Activated T-helper 17 cell treated with anti-CD3 and anti-CD28 coated beads, Interleukin-2, amount 50 U/mL, for 72 hours (primary cell): ENCODE data around the gene ZNF565. TPM values are rescaled to one million over a fixed set of nuclear protein-coding genes. Genes with fewer than 3 reads are reported as not detected.
"Not testable (repeated sequence)": the region's sequence is repeated elsewhere in the genome, so short reads cannot be mapped to it uniquely, and the experiment has no call there.

Experiments
- ATAC-seq: fragments of 150-1000 bp; cut with Tn5 transposase; replicated peaks from 2 replicates; pipeline ENCODE4 v1.10.0; 2021; ENCODE audit warnings: mild to moderate bottlenecking, moderate library complexity
- H3K27ac Mint-ChIP-seq: one replicate; pipeline ENCODE4 v1.8.0; 2022; ENCODE audit warnings: mixed read lengths
- H3K27me3 Mint-ChIP-seq: one replicate; pipeline ENCODE4 v1.8.0; 2022; ENCODE audit warnings: mixed read lengths
- H3K36me3 Mint-ChIP-seq: one replicate; pipeline ENCODE4 v1.8.0; 2022; ENCODE audit warnings: low read depth, mild to moderate bottlenecking, mixed read lengths
- H3K4me1 Mint-ChIP-seq: one replicate; pipeline ENCODE4 v1.8.0; 2022; ENCODE audit warnings: mixed read lengths
- H3K4me3 Mint-ChIP-seq: one replicate; pipeline ENCODE4 v1.8.0; 2022; ENCODE audit warnings: mild to moderate bottlenecking, mixed read lengths
- H3K9me3 Mint-ChIP-seq: one replicate; pipeline ENCODE4 v1.8.0; 2022; ENCODE audit warnings: mixed read lengths
- total RNA-seq, 2 donors: library from RNA; stranded (reverse); gene quantifications; one replicate each; pipeline ENCODE4 v1.2.3, GENCODE V29; 2022

The ZNF565 gene
- total RNA-seq, 2 donors from 2014 or later = 3.0 to 6.5 TPM

GRCh38 chr19:36236304-36236945 lies 22.0 kb upstream of the ZNF565 start:
- no peaks in the 10 kb centered on the region for H3K27me3 Mint-ChIP-seq
- peaks cover 21% of the 10 kb centered on the region for H3K9me3 Mint-ChIP-seq
- H3K4me1 Mint-ChIP-seq = no peaks in the 10 kb centered on the region
- H3K4me3 Mint-ChIP-seq = no peak overlapping the region
- ATAC-seq = no peak
- H3K27ac Mint-ChIP-seq = no peak overlapping the region
- H3K36me3 Mint-ChIP-seq = peaks cover 81% of the 10 kb centered on the region

DNA sequence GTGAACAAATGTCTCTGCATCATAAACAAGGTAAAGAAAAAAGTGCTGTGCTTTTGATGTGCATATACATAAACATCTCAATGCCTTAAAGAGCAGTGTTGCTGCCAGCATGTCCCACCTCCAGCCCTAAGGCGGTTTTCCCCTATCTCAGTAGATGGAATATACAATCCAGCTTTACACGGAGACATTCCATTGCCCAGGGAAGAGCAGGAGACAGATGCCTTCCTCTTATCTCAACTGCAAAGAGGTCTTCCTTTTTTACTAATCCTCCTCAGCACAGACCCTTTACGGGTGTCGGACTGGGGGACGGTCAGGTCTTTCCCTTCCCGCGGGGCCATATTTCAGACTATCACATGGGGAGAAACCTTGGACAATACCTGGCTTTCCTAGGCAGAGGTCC lies 19.2 kb upstream of the ZNF565 start:
- ATAC-seq, H3K4me3 Mint-ChIP-seq, H3K27me3 Mint-ChIP-seq, H3K27ac Mint-ChIP-seq, H3K4me1 Mint-ChIP-seq: not testable (repeated sequence)
- peaks cover 98% of the 10 kb centered on the region for H3K36me3 Mint-ChIP-seq
- H3K9me3 Mint-ChIP-seq = peaks cover 30% of the 10 kb centered on the region

- H3K36me3 Mint-ChIP-seq = peaks cover 100% of the 10 kb centered on the region
- peak overlapping the region; percentile 45 for H3K4me3 Mint-ChIP-seq
- H3K27ac Mint-ChIP-seq = peak overlapping the region; percentile 3
- peak; percentile 50 for ATAC-seq
- no peaks in the 10 kb centered on the region for H3K27me3 Mint-ChIP-seq
- peaks cover 19% of the 10 kb centered on the region for H3K9me3 Mint-ChIP-seq
- H3K4me1 Mint-ChIP-seq = peaks cover 22% of the 10 kb centered on the region
These were observed 10.9 kb upstream of the ZNF565 start for GRCh38 chr19:36225219-36225892.

DNA sequence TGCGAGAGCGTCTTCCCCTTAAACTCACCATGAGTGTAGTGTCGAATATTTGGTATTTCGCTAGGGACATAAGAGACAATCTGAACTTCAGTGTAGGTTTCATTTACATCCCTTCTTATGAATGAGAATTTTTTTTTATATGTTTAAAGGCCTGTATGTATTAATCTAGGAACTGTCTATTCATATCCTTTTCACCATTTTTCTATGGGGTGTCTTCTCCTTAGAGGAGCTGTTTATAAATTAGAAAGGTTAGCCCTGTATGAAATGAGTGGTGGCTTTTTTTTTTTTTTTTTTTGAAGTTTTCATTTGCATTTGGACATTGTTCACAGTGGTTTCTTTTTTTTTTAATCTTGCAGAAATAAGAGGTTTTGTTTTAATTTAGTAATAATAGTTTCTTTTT lies 8.0 kb upstream of the ZNF565 start:
- peaks cover 97% of the 10 kb centered on the region for H3K36me3 Mint-ChIP-seq
- H3K27me3 Mint-ChIP-seq = no peaks in the 10 kb centered on the region
- H3K9me3 Mint-ChIP-seq = peaks cover 4% of the 10 kb centered on the region
- H3K4me3 Mint-ChIP-seq = no peak overlapping the region
- no peak overlapping the region for H3K27ac Mint-ChIP-seq
- no peak for ATAC-seq
- H3K4me1 Mint-ChIP-seq = peaks cover 18% of the 10 kb centered on the region

DNA sequence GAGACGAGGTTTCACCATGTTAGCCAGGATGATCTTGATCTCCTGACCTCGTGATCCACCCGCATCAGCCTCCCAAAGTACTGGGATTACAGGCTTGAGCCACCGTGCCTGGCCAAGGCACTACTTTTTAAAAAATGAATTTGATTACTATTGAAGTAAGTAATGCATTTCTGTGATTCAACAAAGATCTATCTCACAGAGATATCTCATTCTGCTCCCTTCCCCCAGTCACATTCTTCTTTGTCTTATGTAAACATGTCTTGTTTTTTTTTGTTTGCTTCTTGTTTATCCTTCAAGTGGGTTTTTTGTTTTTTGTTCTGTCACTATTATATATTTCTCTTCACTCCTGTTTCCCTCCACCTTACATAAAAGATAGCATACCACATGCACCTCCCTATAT lies 7.0 kb upstream of the ZNF565 start:
- no peak overlapping the region for H3K27ac Mint-ChIP-seq
- H3K36me3 Mint-ChIP-seq = peaks cover 93% of the 10 kb centered on the region
- ATAC-seq = no peak
- H3K4me3 Mint-ChIP-seq = no peak overlapping the region
- H3K9me3 Mint-ChIP-seq = peaks cover 4% of the 10 kb centered on the region
- H3K4me1 Mint-ChIP-seq = peaks cover 23% of the 10 kb centered on the region
- H3K27me3 Mint-ChIP-seq = no peaks in the 10 kb centered on the region

DNA sequence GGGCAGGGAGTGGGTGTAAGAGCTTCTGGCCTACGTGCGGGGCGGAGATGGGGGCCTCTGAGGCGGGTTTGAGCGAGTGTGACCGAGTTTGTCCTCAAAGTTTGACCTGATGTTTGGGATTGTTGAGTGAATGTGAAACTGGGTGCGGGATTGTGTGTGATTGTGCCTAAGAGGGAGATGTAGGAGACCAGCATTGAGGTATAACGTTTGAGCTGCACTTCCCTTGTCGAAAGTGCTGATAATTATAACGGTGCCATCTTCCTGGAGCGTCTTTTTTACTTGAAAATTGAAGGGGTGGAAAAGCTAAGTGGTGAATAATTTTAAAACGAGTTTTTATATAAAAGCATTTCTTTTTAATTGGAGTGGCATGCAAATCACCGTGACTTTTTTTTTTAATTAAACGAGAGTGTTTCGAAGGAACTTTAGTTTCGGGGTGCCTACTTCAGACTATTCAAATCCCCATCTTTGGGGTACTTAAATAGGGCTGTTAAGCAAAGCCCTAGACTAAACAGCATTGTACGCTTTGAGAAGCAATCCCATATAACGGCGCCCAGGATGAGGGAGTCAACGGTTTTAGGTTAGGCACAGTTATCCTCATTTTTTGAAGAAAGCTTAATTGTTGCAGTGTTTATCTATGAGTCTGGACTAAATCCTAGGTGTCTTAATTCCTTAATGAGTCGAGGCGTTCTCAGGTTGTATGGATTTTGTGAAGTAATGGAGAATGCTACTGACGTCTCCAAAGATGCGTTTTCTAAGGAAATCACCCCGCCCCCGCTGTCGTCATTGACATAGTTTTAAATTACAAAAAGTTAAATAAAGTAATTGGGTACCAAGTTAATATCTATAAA lies 1.0 kb upstream of the ZNF565 start:
- Mint-ChIP-seq H3K4me3 (no peak overlapping the region), H3K9me3 (no peaks in the 10 kb centered on the region)
- ATAC-seq = no peak

GRCh38 chr19:36212895-36213294 lies 1.6 kb downstream of the ZNF565 start:
- Mint-ChIP-seq H3K27ac (no peak overlapping the region), H3K36me3 (peaks cover 10% of the 10 kb centered on the region), H3K4me3 (no peak overlapping the region), H3K27me3 (no peaks in the 10 kb centered on the region), H3K4me1 (peaks cover 5% of the 10 kb centered on the region), H3K9me3 (no peaks in the 10 kb centered on the region)
- no peak for ATAC-seq

More for the DNA sequence above, 1.0 kb upstream of the ZNF565 start:
- Mint-ChIP-seq H3K4me1 (peaks cover 5% of the 10 kb centered on the region), H3K27ac (no peak overlapping the region), H3K27me3 (no peaks in the 10 kb centered on the region), H3K36me3 (peaks cover 33% of the 10 kb centered on the region)

DNA sequence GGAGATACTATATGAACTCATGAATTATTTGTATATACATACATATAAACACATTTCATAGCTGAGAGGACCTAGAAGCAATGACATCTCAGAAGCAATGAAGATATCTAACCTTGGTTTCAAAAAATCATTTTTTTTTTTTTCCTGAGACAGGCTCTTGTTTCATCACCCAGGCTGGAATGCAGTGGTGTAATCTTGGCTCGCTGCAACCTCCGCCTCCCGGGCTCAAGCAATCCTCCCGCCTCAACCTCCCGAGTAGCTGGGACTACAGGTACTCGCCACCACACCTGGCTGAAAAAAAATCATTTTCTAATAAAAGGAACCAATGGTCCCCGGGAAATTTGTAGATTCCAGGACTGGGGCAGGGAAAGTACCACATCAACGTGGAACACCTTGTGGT lies 4.0 kb downstream of the ZNF565 start:
- peaks cover 11% of the 10 kb centered on the region for H3K36me3 Mint-ChIP-seq
- H3K27ac Mint-ChIP-seq = no peak overlapping the region
- no peaks in the 10 kb centered on the region for H3K9me3 Mint-ChIP-seq
- H3K4me1 Mint-ChIP-seq = peaks cover 5% of the 10 kb centered on the region
- no peaks in the 10 kb centered on the region for H3K27me3 Mint-ChIP-seq
- no peak overlapping the region for H3K4me3 Mint-ChIP-seq
- ATAC-seq = no peak

- no peak overlapping the region for H3K27ac Mint-ChIP-seq
- H3K9me3 Mint-ChIP-seq = no peaks in the 10 kb centered on the region
- no peak overlapping the region for H3K4me3 Mint-ChIP-seq
- H3K4me1 Mint-ChIP-seq = peaks cover 5% of the 10 kb centered on the region
- peaks cover 14% of the 10 kb centered on the region for H3K36me3 Mint-ChIP-seq
- ATAC-seq = no peak
- no peaks in the 10 kb centered on the region for H3K27me3 Mint-ChIP-seq
These were observed 5.1 kb downstream of the ZNF565 start for GRCh38 chr19:36209372-36209771.

GRCh38 chr19:36207605-36208252 lies 6.7 kb downstream of the ZNF565 start:
- no peak for ATAC-seq
- Mint-ChIP-seq H3K27me3 (no peaks in the 10 kb centered on the region), H3K4me3 (no peak overlapping the region), H3K27ac (no peak overlapping the region), H3K36me3 (peaks cover 14% of the 10 kb centered on the region), H3K9me3 (no peaks in the 10 kb centered on the region), H3K4me1 (peaks cover 5% of the 10 kb centered on the region)

- H3K27me3 Mint-ChIP-seq = no peaks in the 10 kb centered on the region
- H3K27ac Mint-ChIP-seq = no peak overlapping the region
- ATAC-seq = no peak
- H3K9me3 Mint-ChIP-seq = no peaks in the 10 kb centered on the region
- peaks cover 14% of the 10 kb centered on the region for H3K36me3 Mint-ChIP-seq
- no peak overlapping the region for H3K4me3 Mint-ChIP-seq
- H3K4me1 Mint-ChIP-seq = peaks cover 6% of the 10 kb centered on the region
These were observed 11.2 kb downstream of the ZNF565 start for GRCh38 chr19:36203293-36203692.

- Mint-ChIP-seq H3K27ac (no peak overlapping the region), H3K36me3 (peaks cover 20% of the 10 kb centered on the region), H3K27me3 (no peaks in the 10 kb centered on the region), H3K4me1 (peaks cover 6% of the 10 kb centered on the region), H3K9me3 (no peaks in the 10 kb centered on the region), H3K4me3 (no peak overlapping the region)
- no peak for ATAC-seq
These were observed 12.8 kb downstream of the ZNF565 start for GRCh38 chr19:36201684-36202083.

DNA sequence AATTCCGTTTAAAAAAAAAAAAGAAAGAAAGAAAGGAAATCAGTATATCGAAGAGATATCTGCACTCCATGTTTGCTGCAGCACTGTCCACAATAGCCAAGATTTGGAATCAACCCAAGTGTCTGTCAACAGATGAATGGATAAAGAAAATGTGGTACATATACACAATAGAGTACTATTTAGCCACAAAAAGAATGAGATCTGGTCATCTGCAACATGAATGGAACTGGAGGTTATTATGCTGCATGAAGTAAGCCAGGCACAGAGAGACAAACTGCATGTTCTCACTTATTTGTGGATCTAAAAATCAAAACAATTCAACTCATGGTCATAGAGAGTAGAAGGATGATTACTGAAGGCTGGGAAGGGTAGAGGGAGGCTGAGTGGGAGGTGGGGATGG lies 16.3 kb downstream of the ZNF565 start:
- H3K36me3 Mint-ChIP-seq = peaks cover 31% of the 10 kb centered on the region
- H3K27ac Mint-ChIP-seq = no peak overlapping the region
- no peaks in the 10 kb centered on the region for H3K27me3 Mint-ChIP-seq
- no peak overlapping the region for H3K4me3 Mint-ChIP-seq
- H3K4me1 Mint-ChIP-seq = peaks cover 4% of the 10 kb centered on the region
- H3K9me3 Mint-ChIP-seq = no peaks in the 10 kb centered on the region
- no peak for ATAC-seq

DNA sequence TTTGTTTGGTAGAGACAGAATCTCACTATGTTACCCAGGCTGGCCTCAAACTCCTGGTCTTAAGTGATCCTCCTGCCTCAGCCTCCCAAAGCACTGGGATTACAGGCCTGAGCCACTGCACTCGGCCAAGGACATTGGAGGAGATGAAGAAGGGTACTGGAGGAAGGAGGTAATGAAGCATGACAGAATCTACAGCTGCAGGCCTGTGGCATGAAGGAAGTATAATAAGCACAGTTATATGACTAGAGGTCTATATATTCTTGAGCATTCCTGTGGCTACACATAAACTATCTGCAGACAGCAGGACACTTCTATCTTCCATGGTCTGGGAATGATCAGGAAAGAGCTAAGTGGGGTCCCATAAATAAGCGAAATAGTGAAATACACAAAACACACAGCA lies 18.2 kb downstream of the ZNF565 start:
- Mint-ChIP-seq H3K27me3 (no peaks in the 10 kb centered on the region), H3K9me3 (no peaks in the 10 kb centered on the region), H3K27ac (no peak overlapping the region), H3K4me3 (no peak overlapping the region), H3K4me1 (peaks cover 4% of the 10 kb centered on the region), H3K36me3 (peaks cover 38% of the 10 kb centered on the region)
- ATAC-seq = no peak
